Activated T-cell treated with anti-CD3 and anti-CD28 coated beads, Interleukin-2, amount 50 U/mL, for 1 hour (primary cell): Measurements from ENCODE around the gene GOLGA8A.
"Not testable (repeated sequence)": the region's sequence is repeated elsewhere in the genome, so short reads cannot be mapped to it uniquely, and the experiment has no call there.

Source experiments
- DNase-seq: peaks from one replicate; pipeline ENCODE4 v3.0.0-alpha.2; 2020

The GOLGA8A gene, protein sequence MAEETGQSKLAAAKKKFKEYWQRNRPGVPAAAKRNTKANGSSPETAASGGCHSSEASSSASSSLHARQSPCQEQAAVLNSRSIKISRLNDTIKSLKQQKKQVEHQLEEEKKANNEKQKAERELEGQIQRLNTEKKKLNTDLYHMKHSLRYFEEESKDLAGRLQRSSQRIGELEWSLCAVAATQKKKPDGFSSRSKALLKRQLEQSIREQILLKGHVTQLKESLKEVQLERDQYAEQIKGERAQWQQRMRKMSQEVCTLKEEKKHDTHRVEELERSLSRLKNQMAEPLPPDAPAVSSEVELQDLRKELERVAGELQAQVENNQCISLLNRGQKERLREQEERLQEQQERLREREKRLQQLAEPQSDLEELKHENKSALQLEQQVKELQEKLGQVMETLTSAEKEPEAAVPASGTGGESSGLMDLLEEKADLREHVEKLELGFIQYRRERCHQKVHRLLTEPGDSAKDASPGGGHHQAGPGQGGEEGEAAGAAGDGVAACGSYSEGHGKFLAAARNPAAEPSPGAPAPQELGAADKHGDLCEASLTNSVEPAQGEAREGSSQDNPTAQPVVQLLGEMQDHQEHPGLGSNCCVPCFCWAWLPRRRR

DNA sequence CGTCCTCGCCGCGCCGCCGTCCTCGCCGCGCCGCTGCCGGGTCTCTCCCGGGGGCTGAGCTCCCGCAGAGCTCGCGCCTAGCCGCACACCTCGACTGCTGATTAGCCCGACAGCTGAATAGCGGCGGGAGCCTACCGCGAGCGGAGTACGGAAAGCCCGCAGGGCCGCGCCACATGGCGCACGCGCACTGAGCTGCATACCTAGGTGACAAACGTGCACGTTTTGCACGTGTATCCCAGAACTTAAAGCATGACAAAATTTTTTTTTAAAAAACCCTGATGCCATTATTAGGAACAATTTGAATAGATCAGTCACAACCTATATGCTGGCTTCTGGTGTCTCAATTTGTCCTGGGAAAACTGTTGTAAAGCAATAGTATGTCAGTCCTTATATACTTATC is at the start of gene GOLGA8A:
TSS of gene GOLGA8A (minus strand) at position 122 of the 400 bp plus-strand sequence. CDS start 48,117 bp downstream, outside the sequence.
- peak; percentile 84 for DNase-seq

DNA sequence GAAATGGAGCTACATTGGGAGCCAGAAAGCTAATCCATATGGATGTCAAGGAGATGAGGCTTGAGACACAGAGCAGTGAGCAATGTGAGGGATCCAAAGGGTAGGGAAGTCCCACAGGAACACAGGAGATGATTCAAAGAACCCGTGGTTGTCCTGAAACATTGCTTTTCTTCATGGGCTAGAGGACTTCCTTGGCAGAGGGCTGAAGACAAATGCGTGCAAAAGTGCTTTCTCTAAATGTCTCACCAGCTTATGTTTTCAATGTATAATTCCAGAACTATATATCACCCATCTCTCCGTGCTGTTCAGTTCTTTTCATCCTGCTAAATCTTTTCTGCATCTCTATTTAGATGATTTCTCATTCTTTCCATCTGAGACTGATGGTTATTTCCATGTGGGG is 46.0 kb upstream of the GOLGA8A start:
- no peak for DNase-seq

DNA sequence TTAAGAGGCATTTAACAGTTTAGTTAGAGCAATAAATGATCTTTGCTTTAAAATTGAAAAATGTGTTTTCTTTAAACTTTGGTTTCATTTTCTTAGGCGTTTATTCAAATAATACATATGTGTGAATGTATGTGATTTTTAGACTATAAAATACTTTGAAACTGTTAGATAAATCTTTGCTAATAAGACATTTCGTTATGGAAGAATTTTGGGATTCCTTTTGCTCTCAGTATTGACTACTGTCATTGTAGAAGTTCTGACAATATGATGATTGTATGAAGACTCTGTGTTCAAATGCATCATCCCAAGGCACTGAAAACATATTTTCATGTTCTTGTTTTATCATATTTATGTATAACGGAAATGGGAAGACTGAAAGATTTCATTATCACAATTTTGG is 43.8 kb upstream of the GOLGA8A start:
- DNase-seq: no peak

DNA sequence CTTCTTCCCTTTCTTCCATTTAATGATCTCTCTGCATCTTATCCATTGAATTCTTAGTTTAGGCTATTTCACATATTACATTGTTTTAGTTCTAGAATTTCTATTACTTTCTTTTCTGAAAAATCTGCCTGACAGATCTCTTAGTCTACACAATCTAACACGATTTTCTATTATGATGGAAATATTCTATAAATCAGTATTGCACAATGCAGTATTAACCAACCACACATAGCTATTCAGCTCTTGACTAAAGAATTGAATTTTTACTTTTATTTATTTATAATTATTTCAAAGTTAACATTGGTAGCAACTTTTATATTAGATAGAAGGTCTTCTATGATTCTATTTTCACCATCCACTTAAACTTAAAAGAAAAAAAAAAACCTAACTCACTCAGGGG is 36.2 kb upstream of the GOLGA8A start:
- DNase-seq: no peak

DNA sequence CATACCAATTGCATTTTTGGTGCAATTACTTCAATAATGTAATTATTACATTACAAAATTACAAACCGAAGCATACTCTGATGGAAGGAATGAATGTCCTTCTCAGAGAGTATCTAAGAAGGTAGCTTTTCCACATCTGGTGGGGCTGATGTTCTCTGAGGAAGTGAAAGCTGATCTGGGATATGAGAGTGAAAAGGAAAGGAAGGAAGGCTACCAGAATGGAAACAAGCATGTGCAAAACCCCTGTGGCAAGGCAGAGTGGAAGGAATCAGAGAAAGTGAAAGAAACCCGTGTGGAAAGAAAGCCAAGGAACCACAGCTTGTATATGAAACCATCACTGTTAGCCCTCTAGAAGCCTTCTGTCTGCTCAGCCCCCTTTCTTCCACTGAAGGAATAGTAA is 35.3 kb upstream of the GOLGA8A start:
- no peak for DNase-seq

DNA sequence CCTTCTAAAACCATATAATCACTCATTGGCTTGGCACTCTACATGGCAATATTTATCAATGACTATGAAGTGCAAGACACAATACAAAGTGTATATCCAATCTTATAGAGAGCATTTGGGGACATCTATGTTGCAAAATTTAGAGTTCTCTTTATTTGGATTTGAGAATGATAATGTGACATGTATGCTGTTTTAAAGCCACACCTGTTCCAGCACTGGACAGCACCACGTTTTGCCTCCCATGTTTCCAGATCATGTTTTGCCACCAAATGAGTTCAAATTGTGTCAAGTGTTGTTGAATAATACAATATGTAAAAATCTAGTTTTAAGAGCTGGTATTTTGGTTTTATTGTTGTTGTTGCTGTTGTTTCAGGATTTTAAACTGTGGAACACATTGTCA is 33.3 kb upstream of the GOLGA8A start:
- no peak for DNase-seq

DNA sequence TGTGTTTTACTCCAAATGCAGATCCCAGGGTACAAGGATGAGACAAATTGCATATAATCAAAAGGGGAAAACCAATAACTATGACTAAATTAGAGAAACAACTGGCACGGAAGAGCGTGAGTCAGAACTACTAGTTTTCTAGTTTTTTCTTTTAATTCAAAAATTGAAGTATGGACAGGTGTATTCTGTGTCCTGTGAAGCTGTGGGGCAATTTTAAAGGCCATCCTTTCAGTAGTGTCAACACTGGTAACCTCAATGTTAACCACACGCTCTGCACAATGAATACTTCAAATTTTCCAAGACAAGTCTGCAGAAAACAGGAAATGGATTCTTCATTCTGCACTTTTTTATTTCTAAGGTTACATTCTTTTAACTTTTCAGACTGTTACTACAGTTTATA is 32.5 kb upstream of the GOLGA8A start:
- DNase-seq: no peak

DNA sequence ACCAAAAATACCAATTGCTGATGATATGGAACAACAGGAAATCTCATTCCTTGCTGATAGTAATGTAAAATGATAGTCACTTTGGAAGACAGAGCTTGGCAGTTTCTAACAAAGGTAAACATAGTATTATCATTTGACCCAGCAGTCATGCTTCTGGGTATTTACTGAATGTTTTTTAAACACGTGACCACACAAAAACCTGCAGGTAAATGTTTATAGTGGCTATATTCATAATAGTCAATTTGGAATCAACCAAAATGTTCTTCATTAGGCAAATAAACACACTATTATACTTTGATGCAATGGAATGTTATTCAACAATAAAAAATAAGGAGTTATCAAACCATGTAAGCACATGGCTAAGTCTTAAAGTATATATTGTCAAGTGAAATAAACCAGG is 24.1 kb upstream of the GOLGA8A start:
- no peak for DNase-seq

DNA sequence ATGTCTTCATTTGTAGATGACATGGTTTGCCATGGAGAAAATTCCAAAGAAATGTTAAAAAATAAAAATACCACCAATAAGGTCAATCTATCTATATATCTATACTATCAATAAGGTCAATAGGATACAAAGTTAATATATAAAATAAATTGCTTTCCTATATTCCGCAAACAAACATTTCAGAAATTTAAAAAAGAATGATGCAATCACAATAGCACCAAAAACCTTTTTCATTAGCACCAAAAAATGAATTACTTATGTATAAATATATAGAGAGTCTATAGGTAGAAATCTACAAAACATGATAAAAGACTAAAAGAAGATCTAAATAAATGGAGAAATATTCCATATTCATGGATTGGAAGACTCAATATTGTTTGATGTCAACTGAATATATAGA is 22.8 kb upstream of the GOLGA8A start:
- DNase-seq: no peak

DNA sequence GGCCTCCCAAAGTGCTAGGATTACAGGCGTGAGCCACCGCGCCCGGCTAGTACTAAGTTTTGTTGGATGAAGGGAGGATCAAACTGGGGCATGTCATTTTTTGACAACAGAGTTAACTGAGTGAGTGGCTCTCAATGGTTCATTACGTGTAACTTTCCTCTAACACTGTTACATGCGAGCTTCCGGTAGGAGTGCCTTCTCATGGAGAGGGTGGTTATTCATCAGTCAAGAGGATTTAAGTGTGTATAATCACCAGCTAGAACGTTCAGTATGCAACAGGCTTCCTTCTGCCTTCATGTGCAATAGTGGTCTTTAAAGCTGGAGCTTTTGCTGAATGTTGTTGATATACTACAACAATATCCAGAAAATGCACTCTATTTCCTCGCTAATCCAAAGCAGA is 19.1 kb upstream of the GOLGA8A start:
- no peak for DNase-seq

DNA sequence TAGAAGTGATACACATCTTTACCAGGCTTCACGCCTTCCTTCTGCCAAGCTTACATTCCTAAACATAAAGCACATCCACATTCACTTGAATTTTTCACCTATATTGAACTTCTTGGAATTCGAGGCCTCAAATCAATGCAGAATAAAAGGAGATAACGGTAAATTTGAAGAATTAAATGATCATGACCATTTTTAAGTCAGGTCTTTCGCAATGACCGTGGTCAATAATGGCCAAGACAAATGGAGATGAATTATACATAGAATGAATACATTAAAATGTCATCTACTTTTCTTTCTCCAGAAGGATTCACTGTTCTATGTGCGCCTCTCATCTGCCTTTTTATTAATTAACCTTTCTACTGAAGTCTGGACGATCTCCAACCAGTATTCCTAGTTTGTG is 5.3 kb upstream of the GOLGA8A start:
- DNase-seq: no peak

DNA sequence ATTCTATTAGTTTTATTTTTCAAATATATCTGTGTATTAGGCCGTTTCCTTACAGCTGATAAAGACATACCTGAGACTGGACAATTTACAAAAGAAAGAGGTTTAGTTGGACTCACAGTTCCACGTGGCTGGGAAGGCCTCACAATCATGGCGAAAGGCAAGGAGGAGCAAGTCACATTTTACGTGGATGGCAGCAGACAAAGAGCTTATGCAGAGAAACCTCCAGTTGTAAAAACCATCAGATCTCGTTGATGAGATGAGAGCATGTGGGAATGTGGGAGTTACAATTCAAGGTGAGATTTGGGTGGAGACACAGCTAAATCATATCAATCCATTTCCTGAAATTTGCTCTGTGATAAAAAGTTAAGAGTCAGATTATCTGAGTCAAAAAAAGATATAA is 2.3 kb upstream of the GOLGA8A start:
- no peak for DNase-seq

DNA sequence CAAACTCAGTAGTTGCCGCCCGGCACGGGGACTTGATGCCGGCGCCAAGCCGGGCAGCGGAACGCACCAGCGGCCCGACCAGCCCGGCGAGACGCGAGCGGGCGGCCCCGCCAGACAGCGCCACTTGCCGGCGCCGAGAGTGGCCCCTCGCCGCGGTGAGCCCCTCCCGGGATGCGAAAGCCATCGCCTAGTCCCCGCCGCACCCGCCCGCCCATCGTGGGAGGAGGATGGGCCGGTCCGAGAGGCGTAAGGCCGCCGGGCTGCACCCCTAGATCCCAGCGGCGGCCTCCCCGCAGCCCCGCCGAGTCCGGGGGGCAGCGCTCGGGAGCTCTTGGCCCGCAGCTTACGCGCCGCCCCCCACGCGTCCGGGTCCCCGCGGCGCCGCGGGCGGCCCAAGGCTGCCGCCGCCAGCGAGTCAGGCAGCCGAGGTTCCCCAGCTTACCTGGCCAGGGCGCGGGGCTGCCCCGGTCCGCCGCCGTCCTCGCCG is 609 bp downstream of the GOLGA8A start:
- peak; percentile 71 for DNase-seq

DNA sequence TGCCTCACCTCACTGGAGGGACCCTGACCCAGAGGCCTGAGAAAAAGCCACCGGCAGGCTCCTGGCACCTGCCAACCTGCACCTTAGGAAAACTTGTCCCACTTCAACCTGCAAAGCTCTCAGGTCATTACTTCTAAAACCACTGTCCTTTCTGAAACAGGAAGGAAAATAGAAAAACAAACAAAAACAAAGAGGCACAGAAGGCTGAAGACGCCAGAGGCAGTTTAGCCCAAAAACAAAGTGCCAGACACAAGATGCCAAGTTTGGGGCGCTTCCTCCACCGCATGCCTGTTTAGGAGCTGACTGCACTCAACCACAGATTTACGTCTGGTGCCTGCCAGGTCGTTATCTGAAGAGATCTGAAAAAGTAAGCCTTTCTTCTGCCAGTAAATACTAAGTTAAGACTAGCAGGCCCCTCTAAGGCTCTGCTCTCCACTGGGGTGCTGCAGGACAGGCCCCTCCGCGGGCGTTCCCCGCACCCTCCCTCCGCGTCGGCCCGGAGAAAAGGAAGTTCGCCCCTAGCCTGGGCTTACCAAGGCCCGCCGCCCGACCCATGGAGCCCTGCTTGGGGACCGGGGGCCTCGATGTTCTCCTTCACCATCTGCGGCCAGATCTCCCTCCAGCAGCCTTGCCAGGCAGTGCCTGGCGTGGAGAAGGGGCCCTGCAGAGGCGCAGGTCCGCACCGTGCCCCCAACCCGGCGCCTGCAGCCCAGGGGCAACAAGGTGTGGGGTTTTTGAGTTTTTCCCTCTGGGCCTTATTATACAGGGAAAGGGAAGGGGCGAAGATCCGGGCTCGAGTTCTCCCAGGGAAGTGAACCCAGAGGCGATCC is 1.3 kb downstream of the GOLGA8A start:
- DNase-seq: peak; percentile 48

DNA sequence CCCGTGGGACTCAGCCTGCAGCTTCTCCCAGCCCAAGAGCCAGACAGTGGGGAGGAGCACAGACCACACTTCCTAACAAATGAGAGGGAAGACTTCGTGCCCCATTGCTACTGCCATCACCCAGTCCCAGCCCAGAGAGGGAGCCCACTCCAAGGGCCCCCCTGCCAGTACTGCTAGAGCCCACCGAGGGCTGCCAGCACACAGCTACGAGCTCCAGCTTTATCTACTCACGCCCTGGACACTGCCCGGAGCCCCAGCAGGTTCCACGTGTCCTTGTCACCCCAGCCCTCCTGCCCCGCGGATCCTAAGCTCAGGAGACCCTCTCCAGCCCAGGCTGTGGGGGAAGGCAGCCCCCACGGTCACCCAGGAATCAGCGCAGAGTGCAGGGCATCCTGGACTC is 1.9 kb downstream of the GOLGA8A start:
- DNase-seq: no peak

DNA sequence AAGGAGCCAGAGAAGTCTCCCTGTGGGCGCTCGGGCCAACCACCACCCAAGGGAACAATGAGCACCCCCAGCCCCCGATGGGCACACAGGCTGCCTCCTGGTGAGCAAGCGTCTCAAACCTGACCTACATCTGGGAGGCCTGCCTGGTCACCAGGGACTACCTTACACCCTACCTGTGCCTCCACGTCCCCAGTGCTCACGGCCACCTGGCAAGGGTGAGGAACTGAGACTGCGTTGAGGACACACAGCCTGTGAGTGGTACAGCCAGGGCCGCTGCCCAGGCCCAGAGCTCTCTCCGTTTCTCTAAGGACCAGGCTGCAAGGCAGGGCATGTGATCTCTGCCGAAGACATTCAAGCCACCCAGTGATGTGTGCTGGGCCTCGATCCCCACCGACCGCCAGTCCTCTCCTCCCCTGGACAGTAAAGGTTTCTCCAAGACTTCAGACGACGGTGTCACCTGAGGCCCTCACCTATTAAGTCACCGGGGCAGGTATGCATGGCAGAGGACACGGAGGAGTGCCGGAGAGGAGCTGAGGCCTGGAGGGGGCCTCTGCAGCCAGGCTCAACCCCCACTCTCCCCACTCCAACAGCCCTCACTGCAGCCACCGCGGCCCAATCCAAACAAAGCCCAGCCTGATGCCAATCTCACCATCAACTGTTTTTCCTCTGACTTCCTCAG is 2.8 kb downstream of the GOLGA8A start:
- DNase-seq: no peak

DNA sequence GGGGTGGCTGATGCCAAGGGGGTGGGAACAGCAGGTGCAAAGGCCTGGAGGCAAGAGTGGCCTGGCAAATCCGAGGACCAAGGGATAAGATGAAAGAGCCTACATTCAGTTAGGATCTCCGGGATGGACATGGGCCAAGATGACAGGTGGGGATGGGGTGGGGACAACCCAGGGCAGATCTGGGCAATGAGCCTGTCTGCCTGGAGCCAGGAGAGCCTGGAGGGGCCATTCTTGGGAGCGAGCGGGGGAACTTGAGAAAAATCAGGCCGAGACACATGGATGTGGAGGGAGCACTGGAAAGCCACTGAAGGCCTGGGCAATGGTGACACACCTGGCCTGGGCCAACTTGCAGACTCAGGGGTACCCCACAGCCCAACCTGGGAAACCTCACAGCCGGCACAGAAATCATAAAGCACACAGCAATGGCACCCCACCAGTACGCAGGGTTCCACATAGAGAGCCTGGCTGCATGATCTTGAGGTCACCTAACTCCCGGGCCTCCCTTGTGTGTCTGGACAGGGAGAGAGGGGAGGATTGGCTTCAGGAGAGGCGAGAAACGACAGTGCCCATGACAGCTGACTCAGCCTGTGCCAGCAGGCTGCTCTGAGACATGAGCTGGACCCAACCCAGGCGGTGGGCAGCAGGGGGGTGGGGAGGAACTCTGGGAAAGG is 3.5 kb downstream of the GOLGA8A start:
- not testable (repeated sequence) for DNase-seq

DNA sequence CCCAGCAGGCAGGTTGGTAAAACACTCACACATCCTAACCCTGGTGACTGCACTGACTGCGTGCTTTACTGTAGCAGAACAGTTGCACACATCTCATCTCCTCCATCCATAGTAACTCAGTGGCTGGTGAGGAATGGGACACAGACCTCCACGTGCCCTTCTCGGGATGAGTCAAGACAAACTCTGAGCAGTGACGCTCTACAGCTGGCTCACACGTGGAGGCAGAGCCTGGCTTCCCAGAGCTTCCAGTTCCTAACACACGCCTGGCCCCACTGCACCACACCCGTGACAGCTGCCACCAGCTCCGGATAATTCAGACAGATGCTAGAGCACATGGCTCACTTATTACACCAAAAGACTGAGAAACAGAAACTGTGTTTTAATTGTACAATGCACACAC is 7.0 kb downstream of the GOLGA8A start:
- not testable (repeated sequence) for DNase-seq

DNA sequence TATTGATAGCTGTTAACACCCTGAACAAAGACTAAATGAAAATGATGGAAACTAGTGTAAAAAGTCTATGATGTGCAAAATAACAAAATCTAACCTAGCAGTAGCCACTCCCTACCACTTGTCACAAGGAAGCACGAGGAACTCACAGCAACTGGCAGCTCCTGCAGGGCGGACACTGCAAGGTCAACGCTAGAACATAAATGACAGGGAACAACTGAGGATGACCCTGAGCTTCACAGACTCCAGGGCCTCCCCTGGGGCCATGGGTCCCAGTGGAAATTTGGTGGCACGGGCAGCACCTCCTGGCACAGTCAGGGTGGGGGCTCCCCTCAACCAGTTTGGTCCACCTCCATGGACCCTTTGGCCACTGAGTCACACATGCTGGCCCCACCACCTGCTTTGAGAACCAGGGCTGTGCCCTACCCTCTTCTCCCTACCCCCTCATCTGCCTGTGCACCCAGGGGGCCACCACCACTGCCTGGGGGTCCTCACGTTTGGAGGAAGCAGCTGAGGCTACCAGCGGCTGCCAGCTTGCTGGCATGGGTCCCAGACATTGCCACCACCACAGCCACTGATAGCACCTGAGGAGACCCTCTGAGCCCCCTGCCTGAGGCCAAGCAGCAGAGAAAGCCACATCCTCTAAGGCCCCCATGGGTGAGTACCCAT is 14.1 kb downstream of the GOLGA8A start:
- DNase-seq: not testable (repeated sequence)

DNA sequence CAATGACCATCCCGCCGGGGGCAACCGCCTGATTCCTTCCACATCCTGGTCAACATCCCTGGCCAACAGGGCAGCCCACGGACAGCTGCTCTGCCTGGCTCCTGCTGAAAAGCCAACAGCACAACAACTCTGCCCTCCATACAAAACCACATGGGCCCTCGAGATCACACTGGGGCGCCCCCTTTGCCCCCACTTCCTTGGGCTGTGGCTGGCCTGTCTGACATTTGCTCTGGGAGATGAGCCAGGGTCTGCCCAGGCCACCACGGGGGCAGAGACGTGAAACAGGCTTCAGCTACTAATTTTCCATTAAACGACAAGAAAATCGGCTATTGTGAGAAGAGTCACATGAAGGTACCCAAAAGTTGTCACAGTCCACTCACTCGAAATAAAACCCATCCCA is 16.7 kb downstream of the GOLGA8A start:
- DNase-seq: not testable (repeated sequence)

DNA sequence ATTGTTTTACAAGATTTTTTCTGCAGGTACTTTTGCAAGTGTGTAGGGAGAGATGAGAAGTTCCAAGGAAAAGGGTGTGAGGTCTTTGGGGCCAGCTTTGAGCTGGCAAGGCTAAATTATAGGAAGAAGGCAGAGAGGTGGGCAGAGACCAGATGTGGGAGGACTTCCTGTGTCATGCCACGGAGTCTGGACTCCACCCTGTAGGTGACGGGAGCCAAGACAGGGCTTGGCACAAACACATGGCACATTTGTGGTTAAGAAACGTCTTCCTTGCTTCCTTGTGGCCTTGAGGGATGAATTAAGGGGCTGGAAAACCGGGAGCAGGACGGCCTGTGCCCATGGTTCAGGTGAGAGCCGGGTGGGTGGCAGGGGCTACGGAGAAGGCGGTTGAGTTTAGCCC is 19.2 kb downstream of the GOLGA8A start:
- DNase-seq: not testable (repeated sequence)

DNA sequence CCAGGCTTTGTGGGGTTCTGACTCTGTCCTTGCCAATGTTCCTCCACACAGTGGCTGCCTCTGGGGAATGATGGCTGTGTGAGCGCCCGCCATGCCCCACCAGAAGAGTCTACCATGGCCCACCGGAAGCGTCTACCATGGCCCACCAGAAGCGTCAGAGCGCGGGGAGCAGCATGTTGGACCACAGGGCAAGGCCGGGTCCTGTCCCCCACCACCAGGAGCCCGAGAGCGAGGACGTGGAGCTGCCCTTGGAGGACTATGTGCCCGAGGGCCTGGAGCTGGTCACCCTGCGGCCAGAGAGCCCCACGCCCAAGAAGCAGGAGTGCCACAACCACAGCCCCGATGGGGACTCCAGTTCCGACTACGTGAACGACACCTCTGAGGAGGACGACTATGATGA is 28.1 kb downstream of the GOLGA8A start:
- DNase-seq: not testable (repeated sequence)
